MG63 (cell line): ENCODE data around the gene IL36A. TPM values are rescaled to one million over a fixed set of nuclear protein-coding genes. Genes with fewer than 3 reads are reported as not detected.

ENCODE experiments used
- DNase-seq: peaks from one replicate; pipeline ENCODE4 v3.0.0-alpha.2; 2020
- H3K27me3 ChIP-seq: fragments of 250-450 bp; sonication (Bioruptor Pico); 2 replicates; pipeline ENCODE4 v1.5.1; 2020; ENCODE audit warnings: mild to moderate bottlenecking, moderate library complexity
- H3K36me3 ChIP-seq: fragments of 250-450 bp; sonication (Bioruptor Pico); 2 replicates; pipeline ENCODE4 v1.5.1; 2020; ENCODE audit warnings: mild to moderate bottlenecking, moderate library complexity
- H3K4me3 ChIP-seq: fragments of 250-450 bp; sonication (Bioruptor Pico); 2 replicates; pipeline ENCODE4 v1.5.1; 2020; ENCODE audit warnings: mild to moderate bottlenecking, moderate library complexity
- H3K9me3 ChIP-seq: fragments of 250-450 bp; sonication (Bioruptor Pico); 2 replicates; pipeline ENCODE4 v1.5.1; 2020; ENCODE audit warnings: mild to moderate bottlenecking, moderate library complexity
- total RNA-seq: library from RNA; depleted of rRNA; stranded (reverse); fragments of >200 nt; shearing (Covaris generic); gene quantifications from 2 replicates; pipeline ENCODE4 v1.2.3, GENCODE V29; 2014; ENCODE audit warnings: low replicate concordance

IL36A gene
- total RNA-seq, 1 experiment from 2014 or later = not detected

DNA sequence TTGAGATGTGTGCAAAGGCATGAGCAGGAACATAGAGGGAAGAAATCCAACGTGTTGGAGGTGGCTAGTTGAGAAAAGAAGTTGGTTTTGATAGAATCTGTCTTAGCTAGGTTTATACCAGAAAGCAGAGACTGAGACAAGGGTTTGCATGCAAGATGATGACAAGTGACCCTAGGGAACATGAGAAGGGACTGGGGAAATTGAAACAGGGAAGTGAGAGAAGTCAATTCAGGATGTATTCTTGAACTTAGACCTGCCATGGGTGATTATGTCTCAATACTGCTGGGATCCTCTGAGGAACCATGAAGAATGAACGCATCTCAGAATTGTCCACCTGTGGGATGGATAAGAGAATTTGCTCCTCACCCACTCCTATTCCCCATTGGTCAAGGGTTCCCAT lies 20.5 kb downstream of the IL36A start:
- H3K9me3 ChIP-seq = no peaks in the 10 kb centered on the region
- DNase-seq = no peak
- no peak overlapping the region for H3K4me3 ChIP-seq
- peaks cover 73% of the 10 kb centered on the region for H3K27me3 ChIP-seq
- no peaks in the 10 kb centered on the region for H3K36me3 ChIP-seq

- Histone ChIP-seq H3K27me3 (peaks cover 75% of the 10 kb centered on the region), H3K4me3 (no peak overlapping the region), H3K9me3 (no peaks in the 10 kb centered on the region), H3K36me3 (no peaks in the 10 kb centered on the region)
- no peak for DNase-seq
These were observed 22.4 kb downstream of the IL36A start for GRCh38 chr2:113027691-113028090.

DNA sequence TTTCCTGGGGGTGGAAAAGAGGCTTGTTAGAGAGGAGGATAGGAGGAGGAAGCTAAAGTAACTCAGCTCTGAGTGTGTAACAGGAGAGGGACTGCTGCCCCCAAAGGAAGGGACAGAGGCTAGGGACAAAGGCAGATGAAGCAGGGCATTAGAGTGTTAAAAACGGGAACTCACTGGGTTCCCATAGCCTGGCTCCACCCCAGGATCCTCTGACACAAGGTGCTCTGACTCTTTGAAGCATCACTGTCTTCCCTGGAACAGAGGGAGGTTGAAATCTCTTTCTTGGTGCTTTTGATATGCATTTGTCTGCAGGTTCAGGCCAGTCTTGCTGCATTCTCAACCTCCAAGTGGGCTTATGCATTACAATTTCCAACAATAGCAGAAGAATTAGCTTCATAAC lies 22.9 kb downstream of the IL36A start:
- Histone ChIP-seq H3K36me3 (no peaks in the 10 kb centered on the region), H3K4me3 (no peak overlapping the region), H3K9me3 (no peaks in the 10 kb centered on the region), H3K27me3 (peaks cover 75% of the 10 kb centered on the region)
- DNase-seq = no peak

DNA sequence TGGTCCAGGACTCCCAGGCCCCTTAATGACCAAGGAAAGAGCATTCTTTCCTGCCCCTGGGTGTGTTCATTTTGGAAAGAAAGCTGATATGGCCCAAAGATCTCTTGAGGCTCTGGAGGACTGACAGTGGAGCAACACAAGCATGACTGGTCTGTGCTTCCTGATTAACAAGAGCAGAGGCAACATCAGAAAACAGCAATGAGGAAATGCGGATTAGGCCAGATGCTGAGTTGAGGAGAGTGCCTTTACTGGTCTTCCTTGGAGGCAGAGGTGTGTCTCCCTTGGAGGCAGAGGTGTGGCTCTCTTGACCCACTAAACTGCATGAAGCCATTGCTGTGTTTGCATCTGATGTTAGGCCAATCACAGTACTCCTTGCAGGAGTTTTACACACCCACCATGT lies 27.5 kb downstream of the IL36A start:
- Histone ChIP-seq H3K36me3 (no peaks in the 10 kb centered on the region), H3K4me3 (no peak overlapping the region), H3K27me3 (peaks cover 43% of the 10 kb centered on the region), H3K9me3 (no peaks in the 10 kb centered on the region)
- no peak for DNase-seq

- peaks cover 31% of the 10 kb centered on the region for H3K27me3 ChIP-seq
- no peaks in the 10 kb centered on the region for H3K9me3 ChIP-seq
- H3K4me3 ChIP-seq = no peak overlapping the region
- DNase-seq = no peak
- no peaks in the 10 kb centered on the region for H3K36me3 ChIP-seq
These were observed 28.8 kb downstream of the IL36A start for GRCh38 chr2:113034016-113034415.

- peaks cover 11% of the 10 kb centered on the region for H3K27me3 ChIP-seq
- H3K36me3 ChIP-seq = no peaks in the 10 kb centered on the region
- no peak for DNase-seq
- no peak overlapping the region for H3K4me3 ChIP-seq
- H3K9me3 ChIP-seq = no peaks in the 10 kb centered on the region
These were observed 31.5 kb downstream of the IL36A start for GRCh38 chr2:113036763-113037162.

DNA sequence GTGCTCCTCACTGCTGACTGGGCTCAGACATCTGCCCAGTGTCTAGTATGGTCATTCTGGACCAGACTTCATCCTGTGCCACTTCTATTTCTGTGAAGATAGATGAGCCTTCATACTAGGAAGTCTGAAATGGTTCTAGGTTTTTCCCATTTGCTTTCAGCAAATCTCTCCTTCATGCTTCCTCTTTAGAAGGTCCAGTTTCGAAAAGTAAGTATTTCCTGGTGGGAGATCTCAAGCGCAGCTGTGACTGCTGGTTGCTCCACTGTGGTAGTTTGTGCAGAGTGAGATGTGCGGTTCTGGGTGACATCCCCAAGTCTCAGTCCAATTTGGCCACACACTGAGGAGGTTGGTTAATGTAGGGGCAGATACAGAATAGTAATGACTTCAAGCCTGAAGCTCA lies 33.0 kb downstream of the IL36A start:
- no peak for DNase-seq
- Histone ChIP-seq H3K27me3 (peaks cover 7% of the 10 kb centered on the region; the same call in 1 of the 2 replicates), H3K4me3 (no peak overlapping the region), H3K36me3 (no peaks in the 10 kb centered on the region), H3K9me3 (no peaks in the 10 kb centered on the region)

- H3K36me3 ChIP-seq = no peaks in the 10 kb centered on the region
- DNase-seq = no peak
- H3K4me3 ChIP-seq = no peak overlapping the region
- no peaks in the 10 kb centered on the region; the same call in 1 of the 2 replicates for H3K9me3 ChIP-seq
- H3K27me3 ChIP-seq = peaks cover under 1% of the 10 kb centered on the region; the same call in 1 of the 2 replicates
These were observed 33.9 kb downstream of the IL36A start for GRCh38 chr2:113039158-113039557.

GRCh38 chr2:113039719-113040118 lies 34.5 kb downstream of the IL36A start:
- Histone ChIP-seq H3K27me3 (no peaks in the 10 kb centered on the region; the same call in 1 of the 2 replicates), H3K36me3 (no peaks in the 10 kb centered on the region), H3K9me3 (no peaks in the 10 kb centered on the region; the same call in 1 of the 2 replicates), H3K4me3 (no peak overlapping the region)
- DNase-seq = no peak

- no peaks in the 10 kb centered on the region for H3K27me3 ChIP-seq
- no peak for DNase-seq
- H3K4me3 ChIP-seq = no peak overlapping the region
- H3K36me3 ChIP-seq = no peaks in the 10 kb centered on the region
- peaks cover 9% of the 10 kb centered on the region for H3K9me3 ChIP-seq
These were observed 36.6 kb downstream of the IL36A start for GRCh38 chr2:113041871-113042270.

- peaks cover 2% of the 10 kb centered on the region; the same call in 1 of the 2 replicates for H3K27me3 ChIP-seq
- H3K9me3 ChIP-seq = peaks cover 9% of the 10 kb centered on the region
- H3K4me3 ChIP-seq = no peak overlapping the region
- no peaks in the 10 kb centered on the region for H3K36me3 ChIP-seq
- DNase-seq = no peak
These were observed 41.2 kb downstream of the IL36A start for GRCh38 chr2:113046465-113046864.

DNA sequence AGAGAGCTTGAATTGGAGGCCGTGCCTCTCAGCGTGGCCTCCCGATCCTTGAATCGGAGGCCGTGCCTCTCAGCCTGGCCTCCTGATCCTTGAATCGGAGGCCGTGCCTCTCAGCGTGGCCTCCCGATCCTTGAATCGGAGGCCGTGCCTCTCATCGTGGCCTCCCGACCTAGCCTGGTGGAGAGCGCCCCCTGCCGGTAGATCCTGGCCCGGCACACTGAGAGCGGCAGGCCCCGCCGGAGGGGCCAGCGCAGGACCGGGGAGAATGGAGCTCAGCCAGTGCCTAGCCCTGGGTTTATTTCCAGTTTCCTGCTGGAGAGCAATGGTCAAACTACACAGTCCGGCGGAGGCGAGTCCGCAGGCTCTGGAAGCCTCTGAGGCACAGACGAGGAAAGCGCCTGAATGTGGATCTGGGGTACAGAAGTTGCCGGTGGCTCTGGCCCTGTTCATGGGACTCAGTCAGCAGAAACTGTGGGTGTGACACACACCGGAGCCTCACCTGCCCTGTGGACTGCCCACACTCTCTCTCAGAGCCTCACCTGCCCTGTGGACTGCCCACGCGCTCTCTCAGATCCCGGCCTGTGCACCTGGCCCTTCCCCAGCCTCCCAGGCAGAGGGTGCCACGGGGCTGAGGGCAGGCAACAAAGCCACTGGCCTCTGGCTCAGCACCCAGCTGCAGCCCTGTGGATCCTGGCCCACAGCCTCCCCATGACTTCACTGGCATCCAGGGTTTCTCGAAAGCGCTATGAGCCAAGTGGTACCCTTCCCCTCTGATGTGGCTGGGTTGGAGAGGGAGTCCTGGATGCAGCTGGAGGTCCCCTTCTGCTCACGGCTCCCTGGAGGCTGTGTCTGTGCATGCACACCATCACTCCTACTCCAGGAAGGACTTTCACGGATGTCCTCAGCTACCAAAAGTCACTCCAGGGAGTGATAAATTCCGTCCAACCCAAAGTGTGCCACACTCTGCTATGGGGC lies 45.9 kb downstream of the IL36A start:
- Histone ChIP-seq H3K27me3 (peaks cover 2% of the 10 kb centered on the region; the same call in 1 of the 2 replicates), H3K9me3 (peaks cover 8% of the 10 kb centered on the region; the same call in 1 of the 2 replicates), H3K4me3 (no peak overlapping the region), H3K36me3 (no peaks in the 10 kb centered on the region)
- DNase-seq = no peak

GRCh38 chr2:113052396-113052917 lies 47.2 kb downstream of the IL36A start, which contains the start of gene IL36B:
Gene IL36B, minus strand, starts transcription at chr2:113052867.
- Histone ChIP-seq H3K4me3 (no peak within 1 kb of the TSS), H3K36me3 (no peaks in the 10 kb centered on the region), H3K27me3 (no peaks in the 10 kb centered on the region), H3K9me3 (peaks cover 8% of the 10 kb centered on the region; the same call in 1 of the 2 replicates)
- DNase-seq = no peak

- Histone ChIP-seq H3K4me3 (no peak overlapping the region), H3K36me3 (no peaks in the 10 kb centered on the region), H3K27me3 (no peaks in the 10 kb centered on the region), H3K9me3 (peaks cover 8% of the 10 kb centered on the region; the same call in 1 of the 2 replicates)
- no peak for DNase-seq
These were observed 48.4 kb downstream of the IL36A start for GRCh38 chr2:113053666-113054065.

- H3K36me3 ChIP-seq = no peaks in the 10 kb centered on the region
- peaks cover 8% of the 10 kb centered on the region; the same call in 1 of the 2 replicates for H3K9me3 ChIP-seq
- DNase-seq = no peak
These were observed 48.8 kb downstream of the IL36A start for GRCh38 chr2:113054066-113054465.

DNA sequence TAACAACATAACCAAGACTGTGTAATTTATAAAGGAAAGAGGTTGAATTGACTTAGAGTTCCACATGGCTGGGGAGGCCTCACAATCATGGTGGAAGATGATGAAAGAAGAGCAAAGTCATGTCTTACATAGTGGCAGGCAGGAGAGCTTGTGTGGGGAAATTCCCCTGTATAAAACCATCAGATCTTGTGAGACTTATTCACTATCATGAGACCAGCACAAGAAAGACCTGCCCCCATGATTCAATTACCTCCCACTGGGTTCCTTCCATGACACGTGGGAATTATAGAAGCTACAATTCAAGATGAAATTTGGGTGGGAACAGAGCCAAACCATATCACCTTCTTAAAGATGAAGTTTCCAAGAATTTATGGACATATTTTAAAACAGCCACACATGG lies 51.3 kb downstream of the IL36A start:
- Histone ChIP-seq H3K36me3 (no peaks in the 10 kb centered on the region), H3K4me3 (no peak overlapping the region), H3K27me3 (no peaks in the 10 kb centered on the region), H3K9me3 (peaks cover 8% of the 10 kb centered on the region; the same call in 1 of the 2 replicates)
- DNase-seq = no peak

More at GRCh38 chr2:113054066-113054465, 48.8 kb downstream of the IL36A start:
- Histone ChIP-seq H3K27me3 (no peaks in the 10 kb centered on the region), H3K4me3 (no peak overlapping the region)

DNA sequence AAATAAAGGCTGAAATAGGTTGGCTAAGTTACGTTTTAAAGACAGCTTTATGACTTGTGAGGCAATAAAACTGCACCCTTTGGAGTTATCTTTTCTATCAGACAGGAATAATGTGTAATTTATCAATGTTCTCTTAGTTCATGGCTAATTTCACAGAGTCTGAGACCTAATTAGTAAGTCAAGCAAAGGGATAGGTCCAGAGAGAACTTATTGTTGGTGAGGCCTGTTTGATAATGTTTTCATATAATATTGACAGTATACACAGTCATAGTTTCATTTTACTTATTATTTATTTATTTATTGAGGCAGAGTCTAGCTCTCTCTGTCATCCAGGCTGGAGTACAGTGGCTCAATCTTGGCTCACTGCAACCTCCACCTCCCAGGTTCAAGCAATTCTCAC lies 51.9 kb downstream of the IL36A start:
- no peaks in the 10 kb centered on the region for H3K36me3 ChIP-seq
- H3K9me3 ChIP-seq = peaks cover 8% of the 10 kb centered on the region; the same call in 1 of the 2 replicates
- no peaks in the 10 kb centered on the region for H3K27me3 ChIP-seq
- DNase-seq = no peak
- H3K4me3 ChIP-seq = no peak overlapping the region
